Measurements from ENCODE around the gene EIF2B2. TPM values are rescaled to one million over a fixed set of nuclear protein-coding genes. Genes with fewer than 3 reads are reported as not detected.

EIF2B2 gene
- total and polyA plus RNA-seq, 3 experiments from 2014 or later = 28.3 to 66.7 (median 57.4) TPM

DNA sequence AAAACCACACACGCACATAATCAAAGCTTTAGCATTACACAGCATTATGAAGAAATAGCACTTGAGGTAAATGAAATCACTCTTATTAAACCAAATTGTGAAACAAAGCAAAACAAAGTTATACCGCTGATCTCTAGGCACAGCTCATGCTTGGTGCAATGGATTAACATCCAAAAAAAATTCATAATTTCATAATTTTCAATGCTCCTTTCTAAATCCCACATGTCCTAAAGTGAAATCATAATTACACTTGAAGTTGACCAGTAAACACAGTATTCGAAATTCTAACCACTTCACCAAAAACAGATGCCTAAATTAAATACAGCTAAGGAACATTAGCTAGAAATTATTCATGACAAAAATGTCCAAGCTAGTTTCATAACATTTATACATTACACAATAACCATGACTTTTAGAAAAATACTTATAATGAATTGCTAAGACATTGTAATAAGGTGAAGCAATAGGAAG is 47.0 kb downstream of the EIF2B2 start:
- Mint-ChIP-seq H3K36me3 (peaks cover 0 to 14% (median 4%) of the 10 kb centered on the region in 3 donors), H3K4me3 (peak overlapping the region; percentile 80 to 95 (median 86)), H3K9me3 (no peaks in the 10 kb centered on the region), H3K4me1 (peaks cover 45 to 68% (median 63%) of the 10 kb centered on the region in 3 donors), H3K27me3 (no peaks in the 10 kb centered on the region), H3K27ac (peak overlapping the region in 5 of 8 donors; percentile 2 to 84 (median 50))
- ChIA-PET CTCF (interaction anchor here (1.5 kb wide), 1 partner anchor 38 kb away, joined by 3 read pairs; no protein-coding TSS in a partner anchor), POLR2A (interaction anchor here (0.5 to 3.3 kb wide), 2 partner anchors 14 to 211 kb away, joined by 6 to 12 read pairs; partner anchors contain the start of gene ACYP1)
- DNase-seq = no peak
- Histone ChIP-seq H3K4me1 (ENCODE audit: insufficient read depth, low read length) (peaks cover 16% of the 10 kb centered on the region), H3K4me3 (ENCODE audit: low read length) (peak overlapping the region; percentile 13), H3K9me3 (ENCODE audit: low read length) (no peaks in the 10 kb centered on the region), H3K27me3 (ENCODE audit: insufficient read depth, low read length, poor library complexity, severe bottlenecking) (no peaks in the 10 kb centered on the region), H3K27ac (ENCODE audit: low read depth, low read length) (no peak overlapping the region), H3K36me3 (ENCODE audit: insufficient read depth, low read length) (no peaks in the 10 kb centered on the region)

DNA sequence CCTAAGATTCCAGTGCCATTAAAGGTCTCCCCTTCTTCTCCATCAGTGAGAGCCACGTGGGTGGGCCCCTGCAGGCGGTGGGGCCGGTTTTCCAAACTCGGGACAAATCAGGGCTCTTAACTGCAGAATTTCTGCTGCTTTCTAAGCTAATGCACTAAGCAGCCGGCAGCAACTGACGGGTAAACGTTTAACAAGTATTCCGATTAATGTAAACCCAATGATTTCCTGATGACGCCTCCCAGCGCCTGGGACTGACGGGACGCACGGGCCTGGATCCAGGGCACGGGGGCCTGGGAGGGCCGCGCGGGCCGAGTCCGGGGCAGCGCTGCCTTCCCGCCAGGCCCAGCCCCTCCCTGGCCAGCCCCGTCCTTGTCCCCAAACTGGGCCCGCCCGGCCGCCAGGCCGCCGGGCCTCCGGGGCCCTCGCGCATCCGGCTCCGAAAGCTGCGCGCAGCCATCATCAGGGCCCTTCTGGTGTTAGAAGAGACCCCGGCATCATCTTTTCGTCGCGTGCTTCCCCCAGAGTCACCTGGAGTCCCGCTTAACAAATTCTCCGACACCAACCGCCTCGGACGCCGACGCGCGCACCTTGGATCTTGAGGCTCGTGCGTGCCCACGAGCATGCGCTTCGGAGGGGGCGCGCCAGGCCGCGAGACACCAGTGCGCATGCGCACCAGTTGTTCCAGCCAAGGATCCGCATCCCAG is 48.3 kb downstream of the EIF2B2 start, which contains the start of gene MLH3:
Gene MLH3, minus strand, starts transcription at position 616 of the 704 bp plus-strand sequence. CDS start 1,812 bp downstream, outside the sequence.
- peaks cover 0 to 17% (median 4%) of the 10 kb centered on the region in 3 donors for H3K36me3 Mint-ChIP-seq
- Histone ChIP-seq H3K4me3 (ENCODE audit: low read length) (peak within 1 kb of the TSS; percentile 71), H3K36me3 (ENCODE audit: insufficient read depth, low read length) (no peaks in the 10 kb centered on the region), H3K4me1 (ENCODE audit: insufficient read depth, low read length) (peaks cover 16% of the 10 kb centered on the region), H3K9me3 (ENCODE audit: low read length) (no peaks in the 10 kb centered on the region), H3K27me3 (ENCODE audit: insufficient read depth, low read length, poor library complexity, severe bottlenecking) (no peaks in the 10 kb centered on the region), H3K27ac (ENCODE audit: low read depth, low read length) (peak within 1 kb of the TSS; percentile 79)
- H3K27me3 Mint-ChIP-seq = no peaks in the 10 kb centered on the region
- peak within 1 kb of the TSS; percentile 86 to 96 (median 95) for H3K27ac Mint-ChIP-seq
- ChIA-PET POLR2A (interaction anchor here (0.5 to 3.3 kb wide), 3 partner anchors 13 to 288 kb away, joined by 3 to 12 read pairs (median 5); partner anchors contain the start of genes ACYP1 and EIF2B2), CTCF (interaction anchor here (1.1 to 1.4 kb wide), 2 partner anchors 11 to 14 kb away, joined by 3 read pairs; no protein-coding TSS in a partner anchor)
- DNase-seq = peak; percentile 75 to 87 (median 77)
- no peaks in the 10 kb centered on the region for H3K9me3 Mint-ChIP-seq
- H3K4me1 Mint-ChIP-seq = peaks cover 39 to 56% (median 52%) of the 10 kb centered on the region in 3 donors
- peak within 1 kb of the TSS; percentile 91 to 95 (median 94) for H3K4me3 Mint-ChIP-seq

DNA sequence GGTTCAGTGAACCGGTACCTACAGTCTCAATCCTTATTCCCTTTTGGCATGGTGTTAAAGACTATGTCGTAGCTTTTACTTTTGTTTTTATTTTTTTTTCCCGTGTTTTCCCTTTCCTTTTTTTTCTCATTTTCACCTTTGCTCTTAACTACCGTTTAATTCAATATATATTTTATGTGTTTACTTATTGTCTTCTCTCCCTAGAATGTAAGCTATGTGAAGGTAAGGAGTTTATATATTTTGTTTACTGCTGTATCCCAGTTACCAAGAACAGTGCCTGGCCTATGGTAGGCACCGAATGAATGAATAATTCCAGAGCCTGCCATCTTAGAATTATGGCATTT is 48.8 kb downstream of the EIF2B2 start:
- Mint-ChIP-seq H3K27me3 (no peaks in the 10 kb centered on the region), H3K4me3 (peak overlapping the region; percentile 91 to 95 (median 94)), H3K27ac (peak overlapping the region; percentile 86 to 96 (median 95)), H3K36me3 (peaks cover 0 to 17% (median 5%) of the 10 kb centered on the region in 3 donors), H3K4me1 (peaks cover 34 to 52% (median 49%) of the 10 kb centered on the region in 3 donors), H3K9me3 (no peaks in the 10 kb centered on the region)
- H3K9me3 ChIP-seq (ENCODE audit: low read length) = no peaks in the 10 kb centered on the region
- H3K4me3 ChIP-seq (ENCODE audit: low read length) = peak overlapping the region; percentile 71
- H3K27me3 ChIP-seq (ENCODE audit: insufficient read depth, low read length, poor library complexity, severe bottlenecking) = no peaks in the 10 kb centered on the region
- ChIA-PET CTCF (interaction anchor here (1.1 to 1.4 kb wide), 2 partner anchors 11 to 14 kb away, joined by 3 read pairs; no protein-coding TSS in a partner anchor), POLR2A (interaction anchor here (0.5 to 3.3 kb wide), 5 partner anchors 12 to 510 kb away, joined by 3 to 12 read pairs (median 5); partner anchors contain the start of genes ACYP1 and EIF2B2)
- no peaks in the 10 kb centered on the region for H3K36me3 ChIP-seq (ENCODE audit: insufficient read depth, low read length)
- peak overlapping the region; percentile 79 for H3K27ac ChIP-seq (ENCODE audit: low read depth, low read length)
- DNase-seq = no peak
- peaks cover 16% of the 10 kb centered on the region for H3K4me1 ChIP-seq (ENCODE audit: insufficient read depth, low read length)

DNA sequence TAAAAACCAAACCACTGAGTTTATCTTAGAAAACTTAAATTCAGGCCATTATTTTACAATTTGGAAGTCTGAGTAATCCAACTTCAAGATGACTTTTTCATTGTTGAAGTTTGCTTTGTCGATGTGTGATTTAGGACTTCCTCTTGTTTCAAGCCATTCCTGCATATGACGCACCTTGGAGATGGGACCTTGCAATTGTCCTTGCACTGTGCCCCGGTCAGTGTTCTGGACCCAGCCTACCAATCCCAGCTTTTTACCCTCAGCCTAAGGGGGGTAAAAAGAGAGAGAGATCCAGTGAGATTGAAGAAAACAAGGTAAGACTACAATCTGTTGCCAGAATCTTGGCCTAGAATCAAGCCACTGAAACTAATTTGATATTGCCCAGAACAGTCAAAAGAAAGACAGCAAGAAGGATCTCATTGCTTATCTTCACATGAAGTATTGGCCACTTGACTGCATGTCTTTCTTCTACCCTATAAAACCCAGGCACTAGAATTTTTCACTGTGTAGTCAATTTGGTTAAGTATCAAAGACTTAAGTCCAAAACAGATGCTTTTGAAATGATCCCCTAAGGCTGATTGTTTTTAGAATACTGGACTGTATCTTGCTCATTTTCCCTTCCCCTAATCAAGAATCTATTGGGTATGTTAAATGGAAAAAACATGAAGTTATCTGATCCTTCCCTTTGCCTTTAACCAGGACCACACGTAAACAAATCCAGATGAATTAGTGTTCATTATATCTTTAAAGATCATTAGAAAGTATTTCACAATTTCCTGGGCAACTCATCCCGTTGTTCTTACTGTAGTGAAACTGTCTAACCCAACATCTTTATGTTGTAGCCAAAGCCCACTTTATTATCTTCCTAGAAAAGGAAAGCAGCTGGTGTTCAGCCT is 50.9 kb downstream of the EIF2B2 start:
- H3K9me3 Mint-ChIP-seq = no peaks in the 10 kb centered on the region
- Histone ChIP-seq H3K4me1 (ENCODE audit: insufficient read depth, low read length) (peaks cover 16% of the 10 kb centered on the region), H3K4me3 (ENCODE audit: low read length) (no peak overlapping the region), H3K27me3 (ENCODE audit: insufficient read depth, low read length, poor library complexity, severe bottlenecking) (no peaks in the 10 kb centered on the region), H3K36me3 (ENCODE audit: insufficient read depth, low read length) (no peaks in the 10 kb centered on the region), H3K9me3 (ENCODE audit: low read length) (no peaks in the 10 kb centered on the region), H3K27ac (ENCODE audit: low read depth, low read length) (no peak overlapping the region)
- no peak for DNase-seq
- no peaks in the 10 kb centered on the region for H3K27me3 Mint-ChIP-seq
- ChIA-PET POLR2A (no interaction called here), CTCF (no interaction called here)
- peaks cover 0 to 18% (median 2%) of the 10 kb centered on the region in 3 donors for H3K36me3 Mint-ChIP-seq
- peak overlapping the region in 2 of 8 donors; percentile 61 to 64 for H3K27ac Mint-ChIP-seq
- peak overlapping the region in 1 of 7 donors; percentile 63 for H3K4me3 Mint-ChIP-seq
- peaks cover 20 to 36% (median 30%) of the 10 kb centered on the region in 3 donors for H3K4me1 Mint-ChIP-seq

DNA sequence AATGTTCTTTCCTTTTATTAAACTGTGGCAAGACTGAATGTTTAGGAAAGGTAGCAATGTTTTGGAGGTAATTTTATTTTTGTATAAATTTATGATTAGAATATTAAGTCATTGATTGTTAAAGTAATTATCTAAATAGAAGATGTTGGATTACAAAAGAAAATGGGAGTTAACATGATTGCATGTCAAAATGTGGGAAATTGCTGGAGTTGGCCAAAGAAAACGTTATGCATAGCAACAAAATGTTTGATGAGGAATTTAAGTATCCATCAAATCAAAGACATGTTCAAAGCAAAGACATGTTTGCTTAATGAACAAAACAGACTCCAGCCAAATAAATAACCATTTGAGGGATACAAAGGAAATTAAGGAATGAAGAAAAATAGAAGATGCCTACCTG is 51.7 kb downstream of the EIF2B2 start:
- no peak overlapping the region for H3K27ac ChIP-seq (ENCODE audit: low read depth, low read length)
- H3K27ac Mint-ChIP-seq = peak overlapping the region in 1 of 8 donors; percentile 61
- H3K4me1 Mint-ChIP-seq = peaks cover 17 to 33% (median 22%) of the 10 kb centered on the region in 3 donors
- H3K36me3 Mint-ChIP-seq = peaks cover 0 to 18% (median 2%) of the 10 kb centered on the region in 3 donors
- ChIA-PET POLR2A (interaction anchor here (0.6 kb wide), 1 partner anchor 291 kb away, joined by 5 read pairs; the partner anchor contains the start of gene YLPM1), CTCF (no interaction called here)
- H3K4me3 Mint-ChIP-seq = no peak overlapping the region
- no peaks in the 10 kb centered on the region for H3K27me3 Mint-ChIP-seq
- H3K27me3 ChIP-seq (ENCODE audit: insufficient read depth, low read length, poor library complexity, severe bottlenecking) = no peaks in the 10 kb centered on the region
- peaks cover 13% of the 10 kb centered on the region for H3K4me1 ChIP-seq (ENCODE audit: insufficient read depth, low read length)
- H3K36me3 ChIP-seq (ENCODE audit: insufficient read depth, low read length) = no peaks in the 10 kb centered on the region
- no peak overlapping the region for H3K4me3 ChIP-seq (ENCODE audit: low read length)
- H3K9me3 ChIP-seq (ENCODE audit: low read length) = no peaks in the 10 kb centered on the region
- H3K9me3 Mint-ChIP-seq = no peaks in the 10 kb centered on the region
- no peak for DNase-seq

DNA sequence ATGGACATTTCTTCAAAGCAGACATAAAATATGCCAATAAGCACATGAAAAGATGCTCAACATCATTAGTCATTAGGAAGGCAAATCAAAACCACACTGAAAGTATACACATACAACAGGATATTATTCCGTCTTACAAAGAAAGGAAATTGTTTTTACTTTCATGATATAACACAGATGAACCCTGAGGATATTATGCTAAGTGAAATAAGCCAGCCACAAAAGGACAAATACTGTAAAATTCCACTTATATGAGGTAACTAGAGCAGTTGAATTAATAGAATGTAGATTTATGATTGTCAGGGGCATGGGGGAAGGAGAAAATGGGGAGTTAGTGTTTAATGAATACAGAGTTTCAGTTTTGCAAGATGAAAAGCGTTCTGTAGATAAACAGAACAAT is 56.9 kb downstream of the EIF2B2 start:
- peaks cover 0 to 2% (median 0%) of the 10 kb centered on the region in 5 donors for H3K9me3 Mint-ChIP-seq
- Histone ChIP-seq H3K4me3 (ENCODE audit: low read length) (no peak overlapping the region), H3K9me3 (ENCODE audit: low read length) (no peaks in the 10 kb centered on the region), H3K27ac (ENCODE audit: low read depth, low read length) (no peak overlapping the region), H3K4me1 (ENCODE audit: insufficient read depth, low read length) (peaks cover 5% of the 10 kb centered on the region), H3K27me3 (ENCODE audit: insufficient read depth, low read length, poor library complexity, severe bottlenecking) (no peaks in the 10 kb centered on the region), H3K36me3 (ENCODE audit: insufficient read depth, low read length) (no peaks in the 10 kb centered on the region)
- H3K27me3 Mint-ChIP-seq = no peaks in the 10 kb centered on the region
- H3K36me3 Mint-ChIP-seq = peaks cover 0 to 31% (median 5%) of the 10 kb centered on the region in 3 donors
- peaks cover 25 to 47% (median 30%) of the 10 kb centered on the region in 3 donors for H3K4me1 Mint-ChIP-seq
- DNase-seq = no peak
- peak overlapping the region in 1 of 7 donors; percentile 22 for H3K4me3 Mint-ChIP-seq
- ChIA-PET POLR2A (no interaction called here), CTCF (no interaction called here)
- peak overlapping the region in 3 of 8 donors; percentile 21 to 51 (median 23) for H3K27ac Mint-ChIP-seq

DNA sequence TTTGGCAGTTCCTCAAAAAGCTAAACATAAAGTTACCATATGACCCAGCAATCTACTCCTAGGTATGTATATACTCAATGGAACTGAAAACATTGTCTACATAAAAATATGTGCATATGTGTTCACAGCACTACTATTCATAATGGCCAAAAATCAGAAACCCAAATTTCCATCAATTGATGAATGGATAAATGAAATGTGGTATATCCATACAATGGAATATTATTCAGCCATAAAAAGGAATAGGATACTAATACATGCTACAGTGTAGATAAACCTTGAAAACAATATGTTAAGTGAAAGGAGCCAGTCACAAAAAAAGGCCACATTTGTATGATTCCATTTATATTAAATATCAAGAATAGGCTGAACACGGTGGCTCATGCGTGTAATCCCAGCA is 57.7 kb downstream of the EIF2B2 start:
- Mint-ChIP-seq H3K36me3 (peaks cover 0 to 30% (median 5%) of the 10 kb centered on the region in 3 donors), H3K4me1 (peaks cover 27 to 51% (median 33%) of the 10 kb centered on the region in 3 donors)
- POLR2A ChIA-PET = no interaction called here

More for the DNA sequence above, 57.7 kb downstream of the EIF2B2 start:
- no peak for DNase-seq
- Histone ChIP-seq H3K9me3 (ENCODE audit: low read length) (no peaks in the 10 kb centered on the region), H3K27ac (ENCODE audit: low read depth, low read length) (no peak overlapping the region), H3K4me1 (ENCODE audit: insufficient read depth, low read length) (peaks cover 5% of the 10 kb centered on the region), H3K4me3 (ENCODE audit: low read length) (no peak overlapping the region), H3K36me3 (ENCODE audit: insufficient read depth, low read length) (no peaks in the 10 kb centered on the region), H3K27me3 (ENCODE audit: insufficient read depth, low read length, poor library complexity, severe bottlenecking) (no peaks in the 10 kb centered on the region)
- Mint-ChIP-seq H3K4me3 (peak overlapping the region in 1 of 7 donors; percentile 28), H3K9me3 (peaks cover 0 to 2% (median 0%) of the 10 kb centered on the region in 5 donors), H3K27me3 (no peaks in the 10 kb centered on the region), H3K27ac (peak overlapping the region in 2 of 8 donors; percentile 12 to 68)
- CTCF ChIA-PET = no interaction called here

All from CD8-positive, alpha-beta memory T cell (primary cell).